HG02642 (cell line): Measurements from ENCODE around the gene SOCS7.
A peak's percentile ranks its signal among the peaks of the same experiment; 100 is the strongest.

Source experiments
- ATAC-seq: cut with Tn5 transposase; IDR thresholded peaks from one replicate; pipeline ENCODE4 v1.9.1; 2021; ENCODE audit warnings: mild to moderate bottlenecking; ENCODE audit not compliant: unreplicated experiment, poor library complexity

Gene SOCS7

GRCh38 chr17:38361694-38362465, 10.2 kb downstream of the SOCS7 start:
- ATAC-seq, result no peak

GRCh38 chr17:38363016-38363415, 11.4 kb downstream of the SOCS7 start:
- ATAC-seq, result no peak

- ATAC-seq, result no peak
Measured at GRCh38 chr17:38364741-38365140, 13.1 kb downstream of the SOCS7 start.

- no peak for ATAC-seq
Measured at GRCh38 chr17:38369124-38369886, 17.7 kb downstream of the SOCS7 start.

- ATAC-seq, result no peak
Measured at GRCh38 chr17:38379448-38379847, 27.8 kb downstream of the SOCS7 start.

- no peak for ATAC-seq
Measured at GRCh38 chr17:38395090-38395489, 43.4 kb downstream of the SOCS7 start.

- no peak for ATAC-seq
Measured at GRCh38 chr17:38397227-38397626, 45.6 kb downstream of the SOCS7 start.

GRCh38 chr17:38400286-38400685, 48.6 kb downstream of the SOCS7 start:
- no peak for ATAC-seq

- ATAC-seq, result no peak
Measured at GRCh38 chr17:38401459-38401858, 49.8 kb downstream of the SOCS7 start.

GRCh38 chr17:38402897-38403296, 51.3 kb downstream of the SOCS7 start:
- ATAC-seq, result no peak

- no peak for ATAC-seq
Measured at GRCh38 chr17:38403491-38403890, 51.8 kb downstream of the SOCS7 start.

- ATAC-seq, result no peak
Measured at GRCh38 chr17:38404174-38404943, 52.7 kb downstream of the SOCS7 start.

GRCh38 chr17:38405654-38406053, 54.0 kb downstream of the SOCS7 start:
- no peak for ATAC-seq

- no peak for ATAC-seq
Measured at GRCh38 chr17:38410201-38410600, 58.6 kb downstream of the SOCS7 start.

- peak; percentile 46 for ATAC-seq
Measured at GRCh38 chr17:38415250-38416194, 63.9 kb downstream of the SOCS7 start.

- ATAC-seq, result no peak
Measured at GRCh38 chr17:38416840-38417209, 65.2 kb downstream of the SOCS7 start.

- ATAC-seq, result no peak
Measured at GRCh38 chr17:38417210-38417951, 65.7 kb downstream of the SOCS7 start.

GRCh38 chr17:38418062-38418692, 66.5 kb downstream of the SOCS7 start:
- no peak for ATAC-seq
